ENCODE results near the gene DYNLT2.

The DYNLT2 gene, protein sequence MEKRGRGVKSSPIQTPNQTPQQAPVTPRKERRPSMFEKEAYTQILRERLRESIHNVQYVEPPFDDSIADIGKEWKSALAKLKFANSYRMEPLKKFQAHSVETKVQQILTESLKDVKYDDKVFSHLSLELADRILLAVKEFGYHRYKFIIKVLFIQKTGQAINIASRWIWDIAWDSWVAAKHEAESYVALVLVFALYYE

DNA sequence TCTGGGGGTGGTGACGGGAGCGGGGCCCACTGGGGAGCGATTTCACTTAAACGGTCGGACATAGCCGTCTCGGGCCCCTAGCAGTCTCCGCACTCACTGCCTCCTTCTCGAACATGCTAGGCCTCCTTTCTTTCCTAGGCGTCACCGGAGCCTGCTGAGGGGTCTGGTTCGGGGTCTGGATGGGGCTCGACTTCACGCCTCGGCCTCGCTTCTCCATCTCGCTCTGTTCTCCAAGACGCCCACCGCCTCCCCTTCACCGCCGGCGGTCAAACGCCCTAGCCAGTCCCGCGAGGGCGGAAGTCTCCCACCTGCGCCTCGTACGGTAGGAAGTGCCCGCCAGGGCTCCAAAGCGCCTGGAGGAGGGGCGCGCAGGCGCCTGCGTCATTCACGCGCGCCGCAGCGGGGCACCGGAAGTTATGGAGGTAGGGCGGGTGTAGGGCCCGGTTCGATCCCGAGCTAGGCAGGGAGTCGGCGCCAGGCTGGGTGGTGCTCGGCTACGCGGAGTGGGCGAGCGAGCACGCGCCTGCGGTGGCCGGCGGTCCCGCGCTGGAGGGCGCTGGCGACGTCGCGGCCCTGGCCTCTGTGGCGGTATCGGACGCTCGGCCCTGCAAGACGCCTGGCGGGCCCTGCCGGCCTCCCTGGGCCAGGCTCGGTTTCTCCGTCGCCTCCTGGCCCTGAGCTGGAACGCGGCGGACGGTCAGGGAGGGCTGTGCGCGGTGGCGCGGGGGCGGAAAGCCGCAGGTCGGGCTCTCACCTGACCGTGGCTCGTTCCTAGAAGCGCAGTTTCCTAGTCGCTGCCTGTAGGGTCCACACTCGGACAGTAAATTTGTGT lies at the start of gene DYNLT2, which contains the start of gene ERMARD:
TSS of gene DYNLT2 (minus strand) at position 331 of the 832 bp plus-strand sequence. CDS start at position 217, 114 bp downstream.
TSS of gene ERMARD (plus strand) at position 381 of the 832 bp plus-strand sequence. CDS start at position 417, 36 bp downstream.
- DNase-seq, result peak; percentile 85

DNA sequence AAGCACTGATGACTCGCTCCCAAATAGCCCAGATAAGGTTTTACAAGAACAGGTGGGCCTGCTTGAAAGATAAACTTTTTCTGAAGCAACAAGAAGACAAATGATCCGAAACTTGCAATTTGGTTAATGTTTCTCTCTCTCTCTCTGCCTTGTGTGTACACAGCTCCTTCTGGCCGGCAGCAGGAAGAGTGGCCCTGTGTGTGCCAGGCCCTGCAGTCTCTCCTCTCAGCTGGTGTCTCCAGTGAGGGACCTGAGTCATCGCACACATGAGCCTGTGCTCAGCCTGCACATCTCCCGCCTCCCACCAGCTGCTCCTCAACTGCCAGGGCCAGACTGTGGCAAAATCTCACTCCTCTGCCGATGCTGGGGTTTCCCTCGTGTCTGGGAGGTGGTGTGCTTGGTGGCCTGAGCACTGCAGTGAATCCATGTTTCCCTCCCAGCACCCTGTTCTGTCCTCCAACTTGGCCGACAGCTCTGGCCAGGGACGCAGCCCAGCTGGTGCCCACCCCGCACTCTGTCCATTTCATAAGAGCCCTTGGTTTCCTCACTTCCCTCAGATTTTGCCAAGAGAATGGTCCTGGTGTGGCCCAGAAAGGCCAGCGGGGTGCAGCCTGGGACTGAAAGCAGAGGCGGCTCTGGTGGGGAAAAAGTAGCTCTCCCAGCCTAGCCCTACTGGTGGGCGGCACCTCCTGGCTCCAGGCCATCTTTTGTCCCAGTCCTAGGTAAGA lies 49.5 kb upstream of the DYNLT2 start:
- no peak for DNase-seq

DNA sequence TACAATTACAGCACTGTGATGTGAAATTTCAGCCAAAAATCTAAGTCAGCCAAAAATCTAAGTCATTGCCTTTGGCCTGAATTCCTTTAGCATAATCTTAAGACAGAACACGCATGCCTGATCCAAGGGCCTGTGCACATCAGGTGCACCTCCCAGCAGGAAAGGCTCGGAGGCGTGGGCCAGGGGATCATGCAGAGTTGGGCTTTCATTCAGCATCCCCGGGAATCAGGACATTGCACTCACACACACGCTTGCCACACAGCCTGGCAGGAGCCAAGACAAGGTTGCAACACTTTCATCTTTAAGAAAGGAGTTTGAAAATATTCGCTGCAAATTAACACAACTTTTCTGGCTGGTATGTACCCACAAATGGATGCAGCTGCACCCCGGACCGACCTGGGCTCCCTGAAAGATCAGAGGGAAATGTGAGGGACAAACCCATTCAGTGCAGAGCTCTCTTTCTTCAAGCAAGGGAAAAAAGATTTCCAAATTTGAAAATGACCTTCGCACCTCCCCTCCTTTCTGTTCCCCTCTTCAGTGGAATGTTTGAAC lies 48.8 kb upstream of the DYNLT2 start:
- DNase-seq, result no peak

DNA sequence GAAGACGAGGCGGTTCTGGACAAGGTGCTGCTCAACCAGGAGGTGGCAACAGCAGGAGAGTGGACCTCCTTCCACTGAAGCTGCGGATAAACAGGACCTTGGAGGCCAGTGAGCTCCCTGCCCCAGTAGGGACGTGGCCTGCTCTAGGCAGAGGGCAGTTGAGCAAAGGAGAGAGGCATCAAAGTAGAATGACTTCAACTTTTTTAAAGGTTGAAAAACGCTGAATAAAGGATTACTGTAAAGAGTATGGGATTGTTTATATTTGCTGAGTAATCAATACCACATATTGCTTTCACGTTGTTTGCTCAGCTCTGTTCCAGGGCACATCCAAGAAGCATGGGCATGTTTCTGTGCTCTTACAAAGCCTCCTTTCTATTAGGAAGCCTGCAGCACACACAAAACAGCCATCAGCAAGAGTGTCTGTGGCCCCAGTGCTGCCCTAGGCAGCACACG lies 48.1 kb upstream of the DYNLT2 start:
- no peak for DNase-seq

DNA sequence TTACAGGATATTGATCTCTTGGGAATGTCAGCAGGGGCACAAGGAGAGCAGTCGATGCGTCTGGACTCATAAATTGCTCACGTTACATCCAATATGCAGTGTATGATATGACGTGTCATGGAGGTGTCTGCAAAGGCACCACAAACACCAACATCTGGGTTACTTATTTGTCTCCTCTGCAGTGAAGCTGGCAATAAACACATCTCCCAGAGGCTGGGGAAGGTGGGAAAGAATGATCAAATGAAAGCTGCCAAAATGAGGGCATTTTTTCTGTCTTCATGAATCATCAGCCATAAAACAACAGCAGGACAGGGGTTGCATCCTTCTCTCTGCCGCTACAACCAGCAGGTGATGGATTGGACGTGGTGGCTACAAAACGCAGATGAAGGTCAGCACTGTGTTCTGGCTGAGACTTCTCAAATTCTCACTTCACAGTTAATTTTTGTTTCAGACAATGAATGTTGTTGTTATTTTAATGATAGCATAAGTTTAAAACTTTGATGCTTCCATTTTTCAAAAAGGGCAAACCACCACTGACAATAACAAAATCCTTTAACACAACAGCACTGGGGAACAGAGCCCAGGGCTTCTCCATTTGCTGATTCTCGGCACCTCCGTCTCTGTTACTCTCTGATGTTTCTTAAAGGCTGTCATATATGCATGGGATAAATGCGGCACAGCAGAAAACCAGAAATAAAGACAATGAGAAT lies 47.5 kb upstream of the DYNLT2 start:
- no peak for DNase-seq

DNA sequence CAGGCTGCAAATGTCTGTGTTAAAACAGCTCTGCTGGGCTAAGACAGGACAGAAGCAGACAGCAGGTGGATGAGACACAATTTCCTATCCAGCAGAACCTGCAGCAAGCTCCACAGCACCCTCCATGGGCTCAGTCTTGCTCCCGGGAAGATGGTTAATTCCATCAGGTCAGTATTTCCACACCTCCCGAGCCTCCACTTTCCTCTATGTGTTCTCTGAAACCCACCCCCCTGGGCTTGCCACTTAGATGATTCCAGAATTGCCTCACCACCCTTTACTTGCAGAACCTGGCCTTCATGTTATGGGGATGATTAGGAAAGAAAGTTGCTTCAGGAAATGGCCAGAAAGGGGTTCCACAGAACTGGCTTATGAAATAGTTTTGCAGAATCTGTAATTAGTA lies 43.8 kb upstream of the DYNLT2 start:
- no peak for DNase-seq

DNA sequence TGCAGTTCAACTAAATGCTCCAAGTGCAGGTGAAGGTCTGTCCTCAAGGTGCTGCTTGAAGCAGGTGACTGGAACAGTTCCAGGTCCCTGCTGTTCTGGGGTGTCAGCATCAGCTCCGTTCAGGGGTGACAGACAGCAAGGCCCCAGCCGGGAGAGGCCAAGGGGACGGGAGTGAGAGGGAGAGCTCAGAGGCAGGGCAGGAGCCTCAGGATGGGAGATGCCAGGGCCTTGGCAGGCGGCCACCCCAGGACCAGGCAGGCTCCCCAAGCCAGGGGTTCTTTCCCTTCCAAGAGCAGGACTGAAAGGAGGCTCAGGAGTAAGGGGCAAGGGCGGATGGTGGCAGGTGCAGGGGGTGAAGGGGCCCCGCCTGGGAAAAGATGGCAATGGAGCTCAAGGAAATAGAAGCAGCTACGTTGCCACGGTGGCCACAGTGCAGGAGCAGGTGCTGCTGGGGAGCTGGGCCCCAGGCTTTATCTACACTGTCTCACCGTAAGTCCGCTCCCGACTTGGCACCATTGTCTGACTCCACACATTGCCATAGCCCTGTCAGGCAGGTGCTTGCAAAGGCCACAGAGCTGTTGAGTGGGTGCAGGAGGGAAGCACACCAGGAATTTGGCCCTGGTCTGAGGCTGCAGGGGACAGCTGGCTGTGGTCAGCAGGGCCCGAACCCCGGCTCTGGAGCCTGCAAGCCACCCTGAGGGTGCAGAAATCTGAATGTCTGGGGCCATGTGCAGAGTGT lies 43.1 kb upstream of the DYNLT2 start:
- DNase-seq, result no peak

DNA sequence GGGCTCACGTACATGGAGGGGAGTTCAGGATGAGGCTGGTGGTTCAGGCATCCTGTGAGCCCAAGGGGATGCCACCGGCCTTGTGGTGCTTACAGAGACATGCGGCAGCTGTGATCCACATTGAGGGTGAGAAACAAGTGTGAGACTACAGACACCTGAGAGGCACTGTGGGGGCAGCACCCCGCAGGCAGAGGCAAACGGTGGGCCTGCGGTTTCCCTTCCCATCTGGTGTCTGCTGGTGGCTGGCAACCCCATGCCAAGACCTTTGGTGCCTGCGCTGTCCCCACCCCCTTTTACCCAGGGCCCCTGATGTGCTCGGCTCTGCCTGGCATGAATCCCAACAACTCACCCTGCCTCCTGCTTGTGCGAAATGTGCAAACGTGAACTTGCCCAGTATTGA lies 42.0 kb upstream of the DYNLT2 start:
- no peak for DNase-seq

DNA sequence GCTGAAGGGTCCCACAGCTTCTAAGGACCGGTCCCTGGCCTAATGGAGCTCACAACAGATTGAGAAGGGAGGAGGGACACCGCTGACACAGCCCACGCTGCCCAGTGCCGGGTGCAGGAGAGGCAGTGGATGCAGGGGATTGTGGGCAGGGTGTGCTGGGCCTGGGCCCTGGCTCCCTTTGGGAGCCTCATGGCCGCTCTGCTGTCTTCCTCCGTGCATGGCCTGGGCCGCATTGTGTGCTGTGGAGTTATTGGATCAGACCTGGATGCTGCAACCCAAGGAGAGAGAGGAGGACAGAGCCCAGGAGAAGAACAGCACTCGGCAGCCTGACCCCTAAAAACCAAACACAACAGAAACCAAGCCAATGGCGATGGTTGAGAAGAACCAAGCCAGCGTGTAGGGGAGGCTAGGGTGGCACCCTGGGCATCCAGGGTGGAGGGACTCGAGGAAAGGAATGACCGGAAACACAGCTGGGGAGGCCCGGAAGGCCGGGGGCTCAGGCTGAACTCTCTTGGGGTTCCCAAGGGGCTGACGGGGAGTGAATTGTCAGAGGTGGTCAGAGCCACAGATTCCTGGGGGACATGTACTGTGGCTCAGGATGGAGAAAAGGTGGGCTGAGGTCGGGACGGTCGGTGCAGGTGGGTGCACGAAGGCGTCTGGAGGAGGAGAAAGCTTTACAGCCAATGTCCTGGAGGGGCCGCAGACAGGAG lies 41.1 kb upstream of the DYNLT2 start:
- DNase-seq, result no peak

DNA sequence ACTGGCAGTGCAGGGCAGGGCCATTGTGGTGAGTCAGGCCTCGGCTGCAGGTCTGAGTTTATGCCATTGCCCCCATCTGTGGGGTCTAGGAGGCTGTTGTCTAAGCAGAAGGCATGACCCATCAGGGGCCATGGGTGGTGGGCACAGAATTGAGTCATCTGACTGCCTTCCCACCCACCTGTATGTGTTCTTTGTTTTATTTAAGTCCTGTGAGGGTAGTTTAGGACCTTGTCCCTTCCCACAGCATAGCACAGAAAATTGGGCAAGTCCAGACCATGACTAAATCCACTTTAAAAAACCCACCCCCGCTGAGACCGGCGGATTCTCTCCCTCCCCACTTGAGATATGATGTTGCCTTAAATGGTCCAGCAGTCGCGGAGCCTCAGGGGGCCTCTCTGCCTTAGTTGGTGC lies 40.4 kb upstream of the DYNLT2 start:
- DNase-seq, result no peak

DNA sequence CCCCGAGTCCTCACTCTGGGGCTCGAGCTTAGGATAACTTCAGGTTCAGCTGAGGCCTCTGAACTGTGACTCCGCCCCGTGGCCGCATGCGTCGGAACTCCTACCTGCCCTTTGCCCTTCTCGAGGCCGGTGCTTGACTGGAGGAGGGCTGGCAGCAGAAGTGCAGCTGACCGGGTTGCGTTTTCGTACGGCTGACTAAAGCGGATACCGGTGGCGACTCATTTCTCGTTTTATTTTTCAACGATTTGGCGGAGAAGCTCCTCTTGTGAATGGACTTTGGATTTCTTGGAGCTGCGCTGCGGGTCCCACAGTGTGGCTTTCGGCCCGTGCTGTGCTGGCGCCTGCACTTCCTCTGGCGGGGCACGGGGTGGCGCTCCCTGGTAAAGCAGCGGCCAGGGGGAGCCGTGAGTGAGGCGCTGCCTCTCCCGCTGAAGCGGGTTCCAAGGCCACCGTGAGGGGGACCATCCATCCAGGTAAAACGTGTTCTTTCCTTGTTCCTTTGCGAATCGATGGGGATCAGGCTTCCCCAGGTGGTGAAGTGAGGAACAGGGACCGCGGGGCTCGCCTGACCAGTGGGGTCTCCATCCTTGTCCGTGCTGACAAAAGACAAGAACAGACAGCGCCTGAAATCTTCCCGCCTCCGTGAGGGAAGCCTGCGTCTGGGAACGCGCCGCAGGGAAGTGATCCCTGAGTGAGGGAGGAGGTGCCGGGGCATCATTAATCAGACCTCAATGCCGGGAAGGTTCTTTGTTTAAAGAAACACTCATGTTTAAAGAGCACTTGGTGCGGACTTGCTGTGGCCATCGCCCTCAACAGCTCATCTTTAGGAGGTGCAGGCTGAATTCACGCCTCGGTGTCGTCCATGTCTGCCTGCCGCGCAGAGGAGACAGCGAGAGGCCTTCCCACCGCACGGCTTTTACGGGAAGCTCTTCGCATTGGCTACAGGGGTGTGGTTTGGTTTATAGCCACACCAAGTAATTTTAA lies 38.9 kb upstream of the DYNLT2 start:
- DNase-seq, result peak; percentile 36

DNA sequence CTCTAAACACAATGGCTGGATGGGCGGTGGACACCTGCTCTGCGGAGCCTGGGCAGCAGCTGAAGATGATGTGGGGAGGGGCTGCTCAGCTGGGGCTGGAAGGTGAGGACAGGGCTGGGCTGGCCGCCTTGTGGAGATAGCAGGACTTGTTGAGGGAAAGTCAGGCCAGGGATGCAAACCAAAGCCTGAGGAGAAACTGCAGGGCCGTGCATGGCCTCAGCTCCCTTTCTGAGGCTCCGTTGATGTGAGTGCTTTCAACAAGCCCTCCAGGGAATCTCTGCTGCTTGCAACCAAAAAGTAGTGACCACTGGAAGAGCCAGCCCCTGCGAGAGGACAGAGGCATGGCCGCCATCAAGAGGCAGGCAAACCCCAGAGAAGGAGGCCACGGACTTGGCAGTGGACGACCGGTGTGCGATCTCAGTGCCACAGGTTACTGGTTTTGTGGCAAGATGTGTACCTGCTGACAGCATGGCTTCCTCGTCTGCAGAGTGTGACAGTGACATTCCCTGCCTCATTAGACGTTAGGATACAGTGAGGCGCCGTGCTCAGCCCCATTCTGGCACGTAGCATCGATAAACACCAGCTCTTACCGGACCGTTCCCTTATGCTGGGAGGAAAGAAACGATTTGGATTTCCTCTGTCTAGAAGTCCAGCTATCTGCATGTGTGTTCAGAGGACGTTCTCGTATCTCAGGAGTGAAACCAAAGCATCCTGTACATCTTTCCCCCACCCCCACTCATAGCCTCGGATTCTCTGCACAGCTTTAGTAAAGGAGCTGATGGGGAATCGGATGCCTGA lies 38.0 kb upstream of the DYNLT2 start:
- DNase-seq, result no peak

DNA sequence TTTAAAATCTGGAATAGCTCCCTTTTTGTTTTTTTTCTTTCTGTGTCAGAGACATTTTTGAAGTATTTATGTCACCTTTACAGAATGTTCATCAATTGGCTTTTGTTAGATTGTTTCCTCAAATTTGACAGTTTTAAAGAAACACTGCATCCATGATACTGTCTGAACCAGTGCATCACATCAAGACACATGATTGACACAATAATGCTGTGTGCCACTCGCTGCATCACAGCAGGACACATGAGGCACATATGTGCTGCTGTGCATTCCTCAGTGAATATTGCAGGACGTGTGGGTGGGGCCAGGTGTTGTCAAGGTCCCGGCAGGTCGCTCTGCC lies 37.4 kb upstream of the DYNLT2 start:
- no peak for DNase-seq

DNA sequence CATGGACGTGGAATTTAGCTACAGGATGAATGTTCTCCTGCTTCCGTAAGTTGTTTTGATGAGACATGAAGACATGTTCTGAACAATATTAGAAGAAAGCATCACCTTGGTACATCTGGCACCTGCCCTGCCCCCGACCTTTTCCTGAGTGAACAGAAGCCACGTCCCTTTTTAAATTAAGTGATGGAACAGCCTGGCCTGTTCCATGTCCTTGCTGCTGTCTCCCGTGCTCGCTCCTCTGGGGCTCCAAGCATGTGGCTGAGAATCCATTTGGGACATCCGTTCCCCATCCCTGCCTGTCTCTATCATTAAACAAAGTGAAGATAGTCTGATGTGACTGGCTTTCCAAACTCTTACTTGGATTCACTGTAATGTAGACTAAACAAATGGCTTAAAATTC lies 36.4 kb upstream of the DYNLT2 start:
- DNase-seq, result no peak

DNA sequence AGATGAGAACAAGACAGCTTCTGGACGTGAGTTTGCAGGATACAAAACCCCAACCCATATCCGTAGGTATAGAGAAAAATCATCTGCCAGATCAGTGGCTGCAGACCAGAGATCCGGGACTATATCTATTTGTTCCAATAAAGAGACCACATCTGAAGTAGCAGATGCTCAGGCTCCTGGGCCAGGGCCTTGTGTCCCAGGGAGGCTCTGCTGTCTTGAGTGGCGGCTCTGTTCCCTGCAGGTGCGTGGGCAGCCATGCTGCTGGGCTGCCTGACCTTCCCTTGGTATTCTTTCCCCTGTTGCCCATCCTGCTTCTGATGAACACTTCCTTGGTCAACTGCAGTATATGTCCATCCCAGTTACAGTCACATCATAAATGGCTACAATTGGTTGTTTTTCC lies 35.0 kb upstream of the DYNLT2 start:
- DNase-seq, result no peak

DNA sequence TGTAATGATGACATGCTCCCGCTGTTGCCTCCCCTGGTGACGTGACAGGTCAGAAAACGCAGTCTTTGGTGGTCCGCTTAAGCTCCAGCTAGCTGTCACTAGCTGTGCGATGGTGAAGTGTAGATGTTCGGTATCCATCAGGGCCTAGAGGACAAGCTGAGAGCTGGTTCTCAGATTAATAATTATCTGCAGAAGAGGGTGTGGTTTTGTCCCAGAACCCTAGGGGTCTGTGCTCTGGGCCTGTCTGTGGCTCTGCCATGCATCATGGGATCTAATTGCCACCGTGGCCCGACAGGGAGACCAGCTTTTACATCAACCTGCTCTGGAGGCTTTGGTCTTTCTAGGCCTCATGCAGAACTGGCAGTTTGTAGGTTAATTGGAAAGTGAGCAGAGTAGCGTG lies 34.2 kb upstream of the DYNLT2 start:
- no peak for DNase-seq

DNA sequence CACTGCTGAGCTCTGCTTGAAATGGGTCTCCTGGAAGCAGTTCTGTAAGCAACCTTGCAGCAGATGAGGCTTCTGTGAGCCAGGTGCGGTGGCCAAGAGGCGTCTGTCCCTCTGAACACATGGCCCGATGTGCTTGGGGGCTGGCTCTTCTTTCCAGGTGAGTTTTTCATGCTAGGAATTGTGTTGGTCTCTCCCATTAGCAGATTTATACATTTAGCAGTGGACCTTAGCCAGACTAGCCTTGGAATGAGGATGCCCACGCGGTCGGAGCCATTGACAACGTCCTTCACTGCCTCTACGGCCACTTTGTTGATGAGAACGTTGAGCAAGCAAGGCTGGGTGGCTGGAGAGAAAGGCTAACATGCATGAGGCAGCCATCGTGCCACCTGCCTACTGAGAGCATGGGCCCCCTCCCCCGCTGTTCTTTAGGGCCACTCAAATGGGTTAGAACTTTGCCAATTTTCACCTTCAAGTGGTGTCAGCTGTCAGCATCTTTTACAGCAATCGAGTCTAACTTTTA lies 33.5 kb upstream of the DYNLT2 start:
- no peak for DNase-seq

DNA sequence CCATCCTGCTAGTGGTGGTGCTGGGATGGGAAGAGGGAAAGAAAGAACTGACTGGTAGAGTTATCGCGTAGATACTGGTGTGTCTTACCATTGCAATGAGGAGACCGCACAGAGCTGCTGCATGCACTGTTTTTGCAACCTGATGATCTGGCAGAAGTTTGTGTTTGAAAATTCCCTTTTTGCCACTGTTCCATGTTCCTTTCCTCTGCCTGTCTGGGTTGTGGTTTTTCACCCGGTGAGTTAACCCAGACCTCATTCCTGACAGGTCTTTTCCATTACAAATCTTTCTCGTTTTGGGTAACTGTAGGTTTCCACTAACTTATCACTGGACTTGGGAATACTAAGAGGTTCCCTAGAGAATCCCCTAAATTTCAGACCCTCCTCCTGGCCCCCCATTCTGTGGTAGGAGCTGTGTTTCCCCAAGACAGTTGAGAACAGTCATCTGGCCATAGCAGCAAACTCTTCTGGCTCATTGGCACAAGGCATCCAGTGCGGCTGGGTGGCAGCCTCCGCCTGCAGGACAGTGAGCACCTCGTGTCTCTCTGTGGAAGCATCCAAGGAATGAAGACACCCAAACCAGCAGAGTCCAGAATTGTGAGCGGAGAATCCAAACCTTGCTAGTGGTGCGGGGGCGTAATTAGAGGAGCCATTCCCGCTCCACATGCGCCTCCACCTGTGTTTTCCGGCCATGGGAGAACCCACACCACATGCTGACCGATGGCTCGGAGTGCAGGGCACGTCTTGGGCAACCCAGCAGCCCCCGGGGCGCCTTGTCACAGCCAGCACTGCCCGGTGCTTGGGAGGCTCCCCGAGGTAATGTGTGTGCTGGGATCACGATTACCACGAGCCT lies 32.8 kb upstream of the DYNLT2 start:
- no peak for DNase-seq

All from KG1 (cell line).